Panc1 (cell line): Measurements from ENCODE around the gene TOP3A. TPM values are rescaled to one million over a fixed set of nuclear protein-coding genes. Genes with fewer than 3 reads are reported as not detected.

ENCODE experiments used
- ATAC-seq: fragments of 200-7000 bp; cut with Tn5 transposase; 2 replicates; pipeline ENCODE4 v1.9.1; 2020; ENCODE audit warnings: mild to moderate bottlenecking, moderate library complexity
- BruUV-seq: library from RNA; stranded (reverse); fragments of 400-500 nt; replicated peaks from 2 replicates; lab custom pipeline; 2021; lab: Mats Ljungman, UMichigan
- CTCF ChIA-PET: fragments of 300-600 bp; sonication (Branson Sonifier 250); formaldehyde crosslinking; loops from one replicate; lab custom pipeline; 2022; ENCODE audit warnings: antibody characterized with exemption; lab: Charles Lee
- POLR2A ChIA-PET: fragments of 300-600 bp; sonication (Branson Sonifier 250); formaldehyde crosslinking; loops from one replicate; lab custom pipeline; 2022; ENCODE audit warnings: antibody characterized with exemption; lab: Charles Lee
- DNase-seq: peaks from one replicate; pipeline ENCODE4 v3.0.0-alpha.2; 2010; ENCODE audit warnings: low read depth, low spot score
- H3K27ac ChIP-seq: 2 replicates; pipeline ENCODE4 v1.5.1; 2011; ENCODE audit warnings: mild to moderate bottlenecking, low read length, inconsistent platforms
- H3K27me3 ChIP-seq: fragments of 200-500 bp; sonication (Bioruptor generic); 2 replicates; pipeline ENCODE4 v1.6.0; 2014; ENCODE audit warnings: low read length, inconsistent platforms; ENCODE audit not compliant: control insufficient read depth, insufficient read depth
- H3K36me3 ChIP-seq: fragments of 200-500 bp; sonication (Bioruptor generic); 2 replicates; pipeline ENCODE4 v1.5.1; 2014; ENCODE audit warnings: inconsistent platforms, mild to moderate bottlenecking, low read length, moderate library complexity; ENCODE audit not compliant: control insufficient read depth, insufficient read depth
- H3K4me1 ChIP-seq: 2 replicates; pipeline ENCODE4 v1.5.1; 2011; ENCODE audit warnings: inconsistent platforms, mild to moderate bottlenecking, low read length, moderate library complexity; ENCODE audit not compliant: control insufficient read depth, insufficient read depth
- H3K4me3 ChIP-seq, 2 experiments: 2 replicates each; pipeline ENCODE4 v1.5.1; 2011 to 2012; ENCODE audit warnings: low read depth in 2 of 2, low read length in 2 of 2, mild to moderate bottlenecking in 2 of 2, inconsistent platforms in 1 of 2, moderate library complexity in 1 of 2
- H3K9me3 ChIP-seq: fragments of 200-500 bp; sonication (Bioruptor generic); 2 replicates; pipeline ENCODE4 v1.5.1; 2014; ENCODE audit warnings: low read depth, mild to moderate bottlenecking, inconsistent platforms, low read length, moderate library complexity; ENCODE audit not compliant: control insufficient read depth, insufficient read depth
- CTCF ChIP-seq: fragments of 450-650 bp; IDR thresholded peaks from 2 replicates; pipeline ENCODE4 v1.5.1; 2017; ENCODE audit warnings: mild to moderate bottlenecking
- POLR2AphosphoS5 ChIP-seq: IDR thresholded peaks from 2 replicates; pipeline ENCODE4 v1.6.1; 2012; ENCODE audit warnings: mild to moderate bottlenecking, low read depth, low read length, moderate library complexity
- REST ChIP-seq, 2 experiments: IDR thresholded peaks; 2 replicates each; pipeline ENCODE4 v1.6.1; 2011 to 2012; ENCODE audit warnings: low read depth in 2 of 2, control low read depth in 1 of 2, low read length in 1 of 2, mild to moderate bottlenecking in 1 of 2, moderate library complexity in 1 of 2; ENCODE audit not compliant: insufficient read depth in 1 of 2
- SIN3A ChIP-seq: IDR thresholded peaks from 2 replicates; pipeline ENCODE4 v1.6.1; 2012; ENCODE audit warnings: low read depth, mild to moderate bottlenecking, low read length, moderate library complexity, borderline replicate concordance; ENCODE audit not compliant: insufficient read depth
- TCF7L2 ChIP-seq: IDR thresholded peaks from 2 replicates; pipeline ENCODE4 v1.6.1; 2011; ENCODE audit warnings: mild to moderate bottlenecking, low read depth, low read length, inconsistent platforms
- in situ Hi-C: cut with HindIII; loops from 2 replicates; pipeline ENCODE4 v1.10.0; 2016; ENCODE audit warnings: low sequenced_read_pairs, low pct_unique_long_range_greater_than_20kb
- intact Hi-C: fragments of 100-400 bp; cut with micrococcal nuclease; formaldehyde crosslinking; loops from one replicate; pipeline ENCODE4 v1.10.0; 2022; ENCODE audit not compliant: unreplicated experiment
- total RNA-seq: library from RNA; stranded (reverse); gene quantifications from one replicate; pipeline ENCODE4 v1.2.1, GENCODE V29; 2021; ENCODE audit not compliant: unreplicated experiment

Gene TOP3A
- total RNA-seq, 1 experiment from 2014 or later = 49.3 TPM

GRCh38 chr17:18281788-18282187 lies 33.0 kb downstream of the TOP3A start:
- in situ Hi-C loops = no loop called here
- no peaks in the 10 kb centered on the region for H3K4me1 ChIP-seq
- no TSS peak for BruUV-seq
- H3K27me3 ChIP-seq = no peaks in the 10 kb centered on the region
- H3K36me3 ChIP-seq = peaks cover 7% of the 10 kb centered on the region
- DNase-seq = no peak
- no peak overlapping the region for H3K27ac ChIP-seq
- ATAC-seq = no peak
- no peaks in the 10 kb centered on the region for H3K9me3 ChIP-seq
- H3K4me3 ChIP-seq = no peak overlapping the region
- TF ChIP-seq REST (IDR thresholded peaks at IDR 0.05; ENCODE audit: insufficient read depth in 1 of 2, low read depth in 2 of 2, low read length in 1 of 2) (no peak), SIN3A (no peak), TCF7L2 (no peak), POLR2AphosphoS5 (no peak), CTCF (no peak)
- intact Hi-C loops = no loop called here
- CTCF ChIA-PET = no interaction called here
- POLR2A ChIA-PET = interaction anchor here (0.6 kb wide), 1 partner anchor 27 kb away, joined by 3 read pairs; no protein-coding TSS in a partner anchor

GRCh38 chr17:18280766-18281371 lies 33.9 kb downstream of the TOP3A start:
- no peak for ATAC-seq
- DNase-seq = no peak
- Histone ChIP-seq H3K9me3 (no peaks in the 10 kb centered on the region), H3K4me1 (no peaks in the 10 kb centered on the region), H3K4me3 (no peak overlapping the region), H3K27me3 (no peaks in the 10 kb centered on the region), H3K36me3 (peaks cover 7% of the 10 kb centered on the region), H3K27ac (no peak overlapping the region)
- no TSS peak for BruUV-seq
- ChIA-PET CTCF (no interaction called here), POLR2A (no interaction called here)
- in situ Hi-C loops = no loop called here
- intact Hi-C loops = no loop called here
- TF ChIP-seq CTCF (no peak), POLR2AphosphoS5 (no peak), REST (IDR thresholded peaks at IDR 0.05; ENCODE audit: insufficient read depth in 1 of 2, low read depth in 2 of 2, low read length in 1 of 2) (no peak), TCF7L2 (no peak), SIN3A (no peak)
